B cell (primary cell): ENCODE data around the gene VHLL. TPM values are rescaled to one million over a fixed set of nuclear protein-coding genes. Genes with fewer than 3 reads are reported as not detected.

Experiments used
- ATAC-seq: fragments of 200-7000 bp; cut with Tn5 transposase; one replicate; pipeline ENCODE4 v1.10.0; 2021; ENCODE audit warnings: low read depth, mild to moderate bottlenecking, moderate number of reproducible peaks, moderate library complexity
- CTCF ChIA-PET: fragments of 350-600 bp; sonication (Branson Sonifier 250); formaldehyde crosslinking; loops from one replicate; lab custom pipeline; 2021; ENCODE audit warnings: antibody characterized with exemption, inconsistent platforms; lab: Charles Lee
- POLR2A ChIA-PET: fragments of 350-600 bp; sonication (Branson Sonifier 250); formaldehyde crosslinking; loops from one replicate; lab custom pipeline; 2021; ENCODE audit warnings: antibody characterized with exemption; lab: Charles Lee
- DNase-seq: peaks from one replicate; pipeline ENCODE4 v3.0.0; 2013
- H2AFZ ChIP-seq: 2 replicates; pipeline ENCODE4 v1.6.1; 2012; ENCODE audit warnings: mild to moderate bottlenecking, low read depth, low read length; ENCODE audit not compliant: insufficient read depth, poor library complexity, severe bottlenecking
- H3K27ac ChIP-seq, 2 donors: 1 replicate in 1 of 2; 2 replicates in 1 of 2; pipeline ENCODE4 v1.5.1; 2012 to 2013; ENCODE audit warnings: low read length in 2 of 2, mild to moderate bottlenecking in 2 of 2, moderate library complexity in 1 of 2
- H3K27me3 ChIP-seq, 4 experiments: fragments of 200-600 bp in 1 of 4; sonication (generic) in 1 of 4; replicated peaks in 1 of 4; 1 replicate in 2 of 4; 2 replicates in 2 of 4; pipeline versions ENCODE4 v1.6.1 to v1.7.0; 2013 to 2016; ENCODE audit warnings: low read length in 3 of 4, mild to moderate bottlenecking in 2 of 4, mixed read lengths in 1 of 4, moderate library complexity in 1 of 4; ENCODE audit not compliant: insufficient read depth in 4 of 4, control insufficient read depth in 3 of 4; ENCODE audit errors: control extremely low read depth in 1 of 4
- H3K36me3 ChIP-seq, 2 experiments: replicated peaks in 1 of 2; 1 replicate in 1 of 2; 2 replicates in 1 of 2; pipeline versions ENCODE4 v1.6.1 to v1.7.1; 2013; ENCODE audit warnings: low read length in 1 of 2; ENCODE audit not compliant: insufficient read depth in 2 of 2, control insufficient read depth in 1 of 2; ENCODE audit errors: control extremely low read depth in 1 of 2, extremely low read depth in 1 of 2
- H3K4me1 ChIP-seq, 2 donors: fragments of 200-600 bp in 1 of 2; sonication (generic) in 1 of 2; 1 replicate in 1 of 2; 2 replicates in 1 of 2; pipeline versions ENCODE4 v1.5.1 to v1.6.1; 2013 to 2017; ENCODE audit warnings: low read length in 2 of 2; ENCODE audit not compliant: control insufficient read depth in 2 of 2, insufficient read depth in 2 of 2
- H3K4me2 ChIP-seq: replicated peaks from 2 replicates; pipeline ENCODE3; 2012; ENCODE audit warnings: mild to moderate bottlenecking, low read depth, low read length; ENCODE audit not compliant: poor library complexity, severe bottlenecking
- H3K4me3 ChIP-seq, 5 experiments: fragments of 200-600 bp in 1 of 5; sonication (generic) in 1 of 5; 1 replicate in 3 of 5; 2 replicates in 2 of 5; pipeline versions ENCODE4 v1.5.1 to v1.7.0; 2011 to 2016; ENCODE audit warnings: low read length in 4 of 5, mild to moderate bottlenecking in 4 of 5, low read depth in 2 of 5, control low read depth in 1 of 5, moderate library complexity in 1 of 5; ENCODE audit not compliant: insufficient read depth in 1 of 5; ENCODE audit errors: control extremely low read depth in 1 of 5, extremely low read depth in 1 of 5
- H3K79me2 ChIP-seq: fragments of 200-600 bp; sonication (generic); one replicate; pipeline ENCODE4 v1.6.0; 2016; ENCODE audit warnings: low read length; ENCODE audit not compliant: control insufficient read depth, insufficient read depth
- H3K9ac ChIP-seq: fragments of 200-600 bp; sonication (generic); 2 replicates; pipeline ENCODE4 v1.6.1; 2017; ENCODE audit warnings: mild to moderate bottlenecking, low read length, moderate library complexity
- H3K9me3 ChIP-seq, 3 donors: one replicate each; pipeline versions ENCODE4 v1.6.1 to v1.7.1; 2013; ENCODE audit warnings: low read length in 2 of 3; ENCODE audit not compliant: control insufficient read depth in 2 of 3, insufficient read depth in 1 of 3; ENCODE audit errors: control extremely low read depth in 1 of 3
- H4K20me1 ChIP-seq: 2 replicates; pipeline ENCODE4 v1.6.0; 2012; ENCODE audit warnings: mild to moderate bottlenecking, low read length; ENCODE audit not compliant: insufficient read depth, control insufficient read depth, poor library complexity, severe bottlenecking
- H3K27ac Mint-ChIP-seq: one replicate; pipeline ENCODE4 v1.8.0; 2021; ENCODE audit warnings: mixed read lengths
- H3K27me3 Mint-ChIP-seq: one replicate; pipeline ENCODE4 v1.8.0; 2021; ENCODE audit warnings: mixed read lengths
- H3K4me1 Mint-ChIP-seq: one replicate; pipeline ENCODE4 v1.8.0; 2021; ENCODE audit warnings: mixed read lengths
- H3K4me3 Mint-ChIP-seq: one replicate; pipeline ENCODE4 v1.8.0; 2021; ENCODE audit warnings: mixed read lengths
- H3K9me3 Mint-ChIP-seq: one replicate; pipeline ENCODE4 v1.8.0; 2022; ENCODE audit warnings: mixed read lengths; ENCODE audit not compliant: insufficient read depth
- EZH2 ChIP-seq: IDR thresholded peaks from 2 replicates; pipeline ENCODE4 v1.6.1; 2012; ENCODE audit warnings: borderline replicate concordance, low read depth, mild to moderate bottlenecking, moderate library complexity, low read length; ENCODE audit not compliant: insufficient read depth, poor library complexity, severe bottlenecking
- WGBS: methylation state at CpG from one replicate; pipeline ENCODE4 v1.1.5; 2013; ENCODE audit warnings: missing lambda C conversion rate; ENCODE audit not compliant: insufficient coverage; 5-methylcytosine and 5-hydroxymethylcytosine counted together
- intact Hi-C: fragments of 100-400 bp; cut with micrococcal nuclease; formaldehyde crosslinking; loops from one replicate; pipeline ENCODE4 v1.10.0; 2022
- polyA plus RNA-seq: library from polyadenylated mRNA; depleted of rRNA; stranded (reverse); fragments of >200 nt; gene quantifications from 2 replicates; pipeline ENCODE4 v1.2.3, GENCODE V29; 2012
- total RNA-seq, 2 donors: library from RNA; stranded (reverse); fragments of 120-200 nt in 1 of 2; gene quantifications; 1 replicate in 1 of 2; 2 replicates in 1 of 2; pipeline versions ENCODE4 v1.2.3 to v1.2.4, GENCODE V29; 2013 to 2022
- TF ChIP-seq, protein P1 (sequence below): fragments of 200-600 bp; IDR thresholded peaks from one replicate; pipeline ENCODE4 v1.8.0; 2022; ENCODE audit warnings: antibody characterized with exemption, mild to moderate bottlenecking

Gene VHLL
- total and polyA plus RNA-seq, 2 donors (not counting 1 experiment from before 2014, with no cell fraction given) = 0.36 TPM; not detected in 1

DNA sequence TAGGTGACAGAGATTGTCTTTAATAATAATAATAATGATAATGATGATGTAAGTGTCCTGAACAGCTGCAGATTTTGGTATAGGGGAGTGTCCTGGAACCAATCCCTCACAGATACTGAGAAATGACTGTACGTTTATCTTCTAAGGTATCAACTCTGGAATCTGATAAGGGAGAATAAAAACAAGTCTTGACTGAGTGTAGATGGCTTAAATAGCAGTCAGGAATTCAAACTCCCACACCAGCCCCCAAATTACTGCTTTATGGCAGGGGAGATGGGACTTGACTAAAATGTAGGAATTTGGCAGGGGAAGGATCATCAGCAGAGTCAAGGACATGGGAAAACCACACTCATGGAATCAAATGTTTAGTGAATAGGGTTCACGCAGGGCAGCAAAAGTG lies 6.1 kb upstream of the VHLL start:
- Histone ChIP-seq H3K79me2 (no peaks in the 10 kb centered on the region), H3K9ac (no peak overlapping the region), H4K20me1 (no peaks in the 10 kb centered on the region), H3K4me3 (no peak overlapping the region), H3K27me3 (no peaks in the 10 kb centered on the region), H3K4me2 (no peak overlapping the region), H3K9me3 (no peaks in the 10 kb centered on the region), H3K36me3 (peaks cover 1 to 27% of the 10 kb centered on the region in 2 experiments), H2AFZ (no peak overlapping the region), H3K4me1 (no peaks in the 10 kb centered on the region), H3K27ac (no peak overlapping the region)
- H3K27me3 Mint-ChIP-seq = no peaks in the 10 kb centered on the region
- TF ChIP-seq, protein P1, sequence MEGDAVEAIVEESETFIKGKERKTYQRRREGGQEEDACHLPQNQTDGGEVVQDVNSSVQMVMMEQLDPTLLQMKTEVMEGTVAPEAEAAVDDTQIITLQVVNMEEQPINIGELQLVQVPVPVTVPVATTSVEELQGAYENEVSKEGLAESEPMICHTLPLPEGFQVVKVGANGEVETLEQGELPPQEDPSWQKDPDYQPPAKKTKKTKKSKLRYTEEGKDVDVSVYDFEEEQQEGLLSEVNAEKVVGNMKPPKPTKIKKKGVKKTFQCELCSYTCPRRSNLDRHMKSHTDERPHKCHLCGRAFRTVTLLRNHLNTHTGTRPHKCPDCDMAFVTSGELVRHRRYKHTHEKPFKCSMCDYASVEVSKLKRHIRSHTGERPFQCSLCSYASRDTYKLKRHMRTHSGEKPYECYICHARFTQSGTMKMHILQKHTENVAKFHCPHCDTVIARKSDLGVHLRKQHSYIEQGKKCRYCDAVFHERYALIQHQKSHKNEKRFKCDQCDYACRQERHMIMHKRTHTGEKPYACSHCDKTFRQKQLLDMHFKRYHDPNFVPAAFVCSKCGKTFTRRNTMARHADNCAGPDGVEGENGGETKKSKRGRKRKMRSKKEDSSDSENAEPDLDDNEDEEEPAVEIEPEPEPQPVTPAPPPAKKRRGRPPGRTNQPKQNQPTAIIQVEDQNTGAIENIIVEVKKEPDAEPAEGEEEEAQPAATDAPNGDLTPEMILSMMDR = no peak
- no peak for TF ChIP-seq EZH2
- DNase-seq (no peak), ATAC-seq (no peak)
- no peaks in the 10 kb centered on the region for H3K9me3 Mint-ChIP-seq
- ChIA-PET CTCF (no interaction called here), POLR2A (no interaction called here)
- intact Hi-C loops = no loop called here
- no peak overlapping the region for H3K4me3 Mint-ChIP-seq
- no CpG with 5 or more reads among the region's 2 CpGs for WGBS
- H3K4me1 Mint-ChIP-seq = no peaks in the 10 kb centered on the region
- H3K27ac Mint-ChIP-seq = no peak overlapping the region

- no CpG with 5 or more reads among the region's 4 CpGs for WGBS
- ATAC-seq = no peak
- Histone ChIP-seq H3K27me3 (no peaks in the 10 kb centered on the region), H3K4me2 (no peak overlapping the region), H4K20me1 (no peaks in the 10 kb centered on the region), H3K36me3 (peaks cover 0 to 8% of the 10 kb centered on the region in 2 experiments), H3K27ac (no peak overlapping the region), H2AFZ (no peak overlapping the region), H3K9me3 (no peaks in the 10 kb centered on the region), H3K4me3 (no peak overlapping the region), H3K79me2 (no peaks in the 10 kb centered on the region), H3K4me1 (no peaks in the 10 kb centered on the region), H3K9ac (no peak overlapping the region)
- no peak for TF ChIP-seq EZH2
- TF ChIP-seq, protein P1 = no peak
- Mint-ChIP-seq H3K4me1 (no peaks in the 10 kb centered on the region), H3K27me3 (no peaks in the 10 kb centered on the region), H3K27ac (no peak overlapping the region), H3K9me3 (no peaks in the 10 kb centered on the region), H3K4me3 (no peak overlapping the region)
- ChIA-PET POLR2A (no interaction called here), CTCF (interaction anchor here (1.6 kb wide), 1 partner anchor 16 kb away, joined by 4 read pairs; no protein-coding TSS in a partner anchor)
- no peak for DNase-seq
- intact Hi-C loops = no loop called here
These were observed 4.1 kb upstream of the VHLL start for GRCh38 chr1:156303241-156303640.
